ENCODE results near the gene PCDHA12.

- TF ChIP-seq CTCF (IDR thresholded peaks at IDR 0.05 in 4 of 5, conservative IDR thresholded peaks at IDR 0.05 in 1 of 5) (no peak), POLR2A (IDR thresholded peaks at IDR 0.05) (no peak)
Measured at GRCh38 chr5:140857177-140857986, 17.7 kb upstream of the PCDHA12 start.
